ENCODE measurements around the gene MRPS18C.

DNA sequence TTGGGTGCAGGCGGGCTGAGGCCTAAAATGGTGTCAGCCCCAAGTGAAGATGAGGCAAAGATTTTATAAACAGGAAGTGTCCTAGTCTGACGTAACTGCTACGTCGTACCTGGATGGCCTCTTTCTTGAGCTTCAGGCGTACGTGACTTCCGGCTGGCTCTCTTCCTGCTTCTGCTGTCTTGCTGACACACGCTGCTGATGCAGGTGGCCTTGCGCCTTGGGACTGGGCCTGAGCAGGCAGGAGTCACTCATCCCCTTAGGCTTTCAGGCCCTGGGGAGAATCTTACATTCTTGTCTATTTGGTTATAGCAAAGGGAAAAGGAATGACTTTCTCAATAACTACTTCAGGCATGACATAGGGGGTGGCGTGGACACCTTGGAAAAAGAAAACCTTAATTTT lies 49.1 kb downstream of the MRPS18C start:
- TF ChIP-seq, protein P1, sequence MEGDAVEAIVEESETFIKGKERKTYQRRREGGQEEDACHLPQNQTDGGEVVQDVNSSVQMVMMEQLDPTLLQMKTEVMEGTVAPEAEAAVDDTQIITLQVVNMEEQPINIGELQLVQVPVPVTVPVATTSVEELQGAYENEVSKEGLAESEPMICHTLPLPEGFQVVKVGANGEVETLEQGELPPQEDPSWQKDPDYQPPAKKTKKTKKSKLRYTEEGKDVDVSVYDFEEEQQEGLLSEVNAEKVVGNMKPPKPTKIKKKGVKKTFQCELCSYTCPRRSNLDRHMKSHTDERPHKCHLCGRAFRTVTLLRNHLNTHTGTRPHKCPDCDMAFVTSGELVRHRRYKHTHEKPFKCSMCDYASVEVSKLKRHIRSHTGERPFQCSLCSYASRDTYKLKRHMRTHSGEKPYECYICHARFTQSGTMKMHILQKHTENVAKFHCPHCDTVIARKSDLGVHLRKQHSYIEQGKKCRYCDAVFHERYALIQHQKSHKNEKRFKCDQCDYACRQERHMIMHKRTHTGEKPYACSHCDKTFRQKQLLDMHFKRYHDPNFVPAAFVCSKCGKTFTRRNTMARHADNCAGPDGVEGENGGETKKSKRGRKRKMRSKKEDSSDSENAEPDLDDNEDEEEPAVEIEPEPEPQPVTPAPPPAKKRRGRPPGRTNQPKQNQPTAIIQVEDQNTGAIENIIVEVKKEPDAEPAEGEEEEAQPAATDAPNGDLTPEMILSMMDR (IDR thresholded peaks at IDR 0.05), result no peak
- TF ChIP-seq EZH2phosphoT487 (IDR thresholded peaks at IDR 0.05), result no peak
